Measurements from ENCODE around the gene ASB13. TPM values are rescaled to one million over a fixed set of nuclear protein-coding genes. Genes with fewer than 3 reads are reported as not detected.

The ASB13 gene
- total RNA-seq, 1 donor from 2014 or later = 15.3 TPM

GRCh38 chr10:5698062-5698461 lies 31.7 kb upstream of the ASB13 start:
- Histone ChIP-seq H3K4me3 (no peak overlapping the region), H3K27ac (no peak overlapping the region), H3K4me1 (no peaks in the 10 kb centered on the region), H3K27me3 (no peaks in the 10 kb centered on the region), H3K36me3 (no peaks in the 10 kb centered on the region), H3K9me3 (no peaks in the 10 kb centered on the region)
- intact Hi-C loops (cut with DNase I) = no loop called here
- no peak for DNase-seq (ENCODE audit: low spot score in 2 of 2)
- no peak for TF ChIP-seq CTCF (IDR thresholded peaks at IDR 0.05)

GRCh38 chr10:5697342-5697741 lies 30.9 kb upstream of the ASB13 start:
- Histone ChIP-seq H3K9me3 (no peaks in the 10 kb centered on the region), H3K27me3 (no peaks in the 10 kb centered on the region), H3K27ac (no peak overlapping the region), H3K4me3 (no peak overlapping the region), H3K4me1 (peaks cover 0 to 4% of the 10 kb centered on the region in 2 donors), H3K36me3 (no peaks in the 10 kb centered on the region)
- TF ChIP-seq CTCF (IDR thresholded peaks at IDR 0.05) = no peak
- intact Hi-C loops (cut with DNase I) = no loop called here
- no peak for DNase-seq (ENCODE audit: low spot score in 2 of 2)

- no peaks in the 10 kb centered on the region for H3K27me3 ChIP-seq
- intact Hi-C loops (cut with DNase I) = no loop called here
Measured at GRCh38 chr10:5694573-5694972, 28.2 kb upstream of the ASB13 start.

GRCh38 chr10:5692461-5693358 lies 26.3 kb upstream of the ASB13 start:
- Histone ChIP-seq H3K27me3 (no peaks in the 10 kb centered on the region), H3K27ac (peak overlapping the region in 1 of 2 donors; percentile 42), H3K4me3 (peak overlapping the region; percentile 59 to 80), H3K4me1 (peaks cover 6% of the 10 kb centered on the region in 2 donors), H3K9me3 (no peaks in the 10 kb centered on the region), H3K36me3 (no peaks in the 10 kb centered on the region)
- peak in 1 of 2 donors; percentile 65 for DNase-seq (ENCODE audit: low spot score in 2 of 2)
- no peak for TF ChIP-seq CTCF (IDR thresholded peaks at IDR 0.05)
- intact Hi-C loops (cut with DNase I) = no loop called here

More at GRCh38 chr10:5694573-5694972, 28.2 kb upstream of the ASB13 start:
- H3K27ac ChIP-seq = no peak overlapping the region
- peaks cover 6% of the 10 kb centered on the region in 2 donors for H3K4me1 ChIP-seq
- no peaks in the 10 kb centered on the region for H3K9me3 ChIP-seq
- DNase-seq (ENCODE audit: low spot score in 2 of 2) = no peak
- TF ChIP-seq CTCF (IDR thresholded peaks at IDR 0.05) = no peak
- no peaks in the 10 kb centered on the region for H3K36me3 ChIP-seq
- H3K4me3 ChIP-seq = no peak overlapping the region

- Histone ChIP-seq H3K9me3 (no peaks in the 10 kb centered on the region), H3K27me3 (no peaks in the 10 kb centered on the region), H3K36me3 (no peaks in the 10 kb centered on the region), H3K4me3 (peak overlapping the region in 1 of 2 donors; percentile 80), H3K27ac (no peak overlapping the region), H3K4me1 (peaks cover 6 to 10% of the 10 kb centered on the region in 2 donors)
- TF ChIP-seq CTCF (IDR thresholded peaks at IDR 0.05) = no peak
- no peak for DNase-seq (ENCODE audit: low spot score in 2 of 2)
- intact Hi-C loops (cut with DNase I) = no loop called here
Measured at GRCh38 chr10:5691786-5692185, 25.4 kb upstream of the ASB13 start.

Measured in ascending aorta (tissue), 2 donors.